ENCODE measurements around the gene AP4E1. TPM values are rescaled to one million over a fixed set of nuclear protein-coding genes. Genes with fewer than 3 reads are reported as not detected.
"Not testable (repeated sequence)": the region's sequence is repeated elsewhere in the genome, so short reads cannot be mapped to it uniquely, and the experiment has no call there.

Gene AP4E1
- total RNA-seq, 1 donor from 2014 or later, result 4.4 TPM

DNA sequence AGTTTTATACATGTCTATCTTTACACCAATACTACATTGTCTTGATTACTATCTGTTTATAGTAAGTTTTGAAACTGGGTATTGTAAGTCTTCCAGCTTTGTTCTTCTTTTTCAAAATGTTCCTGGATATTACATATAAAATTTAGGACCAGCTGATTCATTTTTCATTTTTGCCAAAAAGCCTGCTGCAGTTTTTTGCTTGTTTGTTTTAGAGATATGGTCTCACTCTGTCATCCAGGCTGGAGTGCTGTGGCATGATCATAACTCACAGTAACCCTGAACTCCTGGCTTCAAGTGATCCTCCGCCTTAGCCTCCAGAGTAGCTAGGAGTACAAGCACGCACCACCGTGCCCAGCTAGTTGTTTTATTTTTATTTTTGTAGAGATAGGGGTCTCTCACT lies 20.4 kb upstream of the AP4E1 start:
- ATAC-seq (no peak), DNase-seq (ENCODE audit: low spot score) (no peak)

DNA sequence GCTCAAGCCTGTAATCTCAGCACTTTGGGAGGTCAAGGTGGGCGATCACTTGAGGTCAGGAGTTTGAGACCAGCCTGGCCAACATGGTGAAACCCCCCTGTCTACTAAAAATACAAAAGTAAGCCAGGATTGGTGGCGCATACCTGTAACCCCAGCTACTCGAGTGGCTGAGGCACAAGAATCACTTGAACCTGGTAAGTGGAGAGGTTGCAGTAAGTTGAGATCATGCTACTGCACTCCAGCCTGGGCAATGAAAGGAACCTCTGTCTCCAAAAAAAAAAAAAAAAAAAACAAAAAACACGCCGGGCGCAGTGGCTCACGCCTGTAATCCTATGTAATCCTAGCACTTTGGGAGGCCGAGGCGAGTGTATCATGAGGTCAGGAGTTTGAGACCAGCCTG lies 18.9 kb upstream of the AP4E1 start:
- DNase-seq (ENCODE audit: low spot score) (no peak), ATAC-seq (no peak)

DNA sequence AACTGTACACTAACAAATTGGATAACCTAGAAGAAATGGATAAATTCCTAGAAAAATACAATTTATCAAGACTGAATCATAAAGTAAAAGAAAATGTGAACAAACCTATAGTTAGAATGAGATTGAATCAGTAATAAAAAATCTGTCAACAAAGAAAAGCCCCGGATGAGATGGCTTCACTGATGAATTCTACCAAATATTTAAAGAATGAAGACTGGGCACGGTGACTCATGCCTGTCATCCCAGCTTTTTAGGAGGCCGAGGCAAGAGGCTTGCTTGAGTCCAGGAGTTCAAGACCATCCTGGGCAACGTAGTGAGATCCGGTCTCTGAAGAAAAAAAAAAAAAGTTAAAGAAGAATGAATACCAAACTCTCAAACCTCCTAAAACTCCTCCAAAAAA lies 17.7 kb upstream of the AP4E1 start:
- ATAC-seq, result no peak

DNA sequence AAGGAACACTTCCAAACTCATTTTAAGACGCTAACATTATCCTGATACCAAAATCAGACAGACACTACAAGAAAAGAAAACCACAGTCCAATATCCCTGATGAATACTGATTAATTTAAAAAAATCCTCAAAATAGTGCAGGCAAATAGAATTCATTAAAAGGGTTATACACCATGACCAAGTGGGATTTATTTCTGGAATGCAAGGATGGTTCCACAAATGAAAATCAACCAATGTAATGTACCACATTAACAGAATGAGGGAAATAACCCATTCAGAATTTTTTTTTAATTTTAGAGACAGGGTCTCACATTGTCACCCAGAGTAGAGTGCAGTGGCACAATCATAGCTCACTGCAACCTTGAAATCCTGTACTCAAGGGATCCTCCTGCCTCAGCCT lies 17.3 kb upstream of the AP4E1 start:
- ATAC-seq, result no peak

More for the DNA sequence above, 17.7 kb upstream of the AP4E1 start:
- DNase-seq (ENCODE audit: low spot score), result no peak

DNA sequence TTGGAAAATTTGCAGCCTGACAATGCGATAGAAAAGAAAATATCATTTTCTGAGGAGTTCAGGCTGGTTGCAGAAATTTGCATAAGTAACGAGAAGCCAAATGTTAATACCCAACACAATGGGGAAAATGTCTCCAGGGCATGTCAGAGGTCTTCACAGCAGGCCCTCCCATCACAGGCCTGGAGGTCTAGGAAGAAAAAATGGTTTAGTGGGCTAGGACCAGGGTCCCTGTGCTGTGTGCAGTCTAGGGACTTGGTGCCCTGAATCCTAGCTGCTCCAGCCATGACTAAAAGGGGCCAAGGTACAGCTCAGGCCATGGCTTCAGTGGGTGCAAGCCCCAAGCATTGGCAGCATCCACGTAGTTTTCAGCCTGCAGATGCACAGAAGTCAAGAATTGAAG lies 14.5 kb upstream of the AP4E1 start:
- no peak for ATAC-seq
- no peak for DNase-seq (ENCODE audit: low spot score)

More for the DNA sequence above, 17.3 kb upstream of the AP4E1 start:
- no peak for DNase-seq (ENCODE audit: low spot score)

DNA sequence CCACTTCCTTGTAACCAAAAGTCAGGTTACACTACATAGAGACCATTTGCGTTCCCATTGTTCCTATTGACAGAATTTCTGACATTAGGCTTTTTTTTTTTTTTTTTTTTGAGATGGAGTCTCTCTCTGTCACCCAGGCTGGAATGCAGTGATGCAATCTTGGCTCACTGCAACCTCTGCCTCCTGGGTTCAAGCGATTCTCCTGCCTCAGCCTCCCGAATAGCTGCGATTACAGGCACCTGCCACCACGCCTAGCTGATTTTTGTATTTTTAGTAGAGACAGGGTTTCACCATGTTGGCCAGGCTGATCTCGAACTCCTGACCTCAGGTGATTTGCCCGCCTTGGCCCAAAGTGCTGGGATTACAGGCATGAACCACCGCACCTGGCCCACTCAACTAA lies 7.1 kb upstream of the AP4E1 start:
- not testable (repeated sequence) for ATAC-seq; DNase-seq (ENCODE audit: low spot score)

DNA sequence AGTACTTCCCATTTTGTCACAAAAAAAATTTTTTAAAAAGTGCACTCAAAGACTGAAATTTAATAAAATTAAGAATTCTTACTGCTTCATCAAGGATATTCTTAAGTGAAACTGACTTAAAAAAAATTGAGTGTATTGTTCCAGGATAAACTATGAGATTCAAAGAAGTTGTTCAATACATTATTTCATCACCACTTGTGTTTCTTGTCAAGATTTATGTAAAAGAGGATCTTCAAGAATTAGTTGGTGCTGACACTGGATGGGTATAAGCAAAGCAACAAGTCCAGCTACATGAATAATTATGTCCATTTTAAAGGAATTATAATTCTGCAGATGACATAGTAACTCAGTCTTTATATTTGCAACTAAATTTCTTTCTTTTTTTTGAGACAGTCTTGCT lies 4.3 kb upstream of the AP4E1 start:
- no peak for DNase-seq (ENCODE audit: low spot score)

DNA sequence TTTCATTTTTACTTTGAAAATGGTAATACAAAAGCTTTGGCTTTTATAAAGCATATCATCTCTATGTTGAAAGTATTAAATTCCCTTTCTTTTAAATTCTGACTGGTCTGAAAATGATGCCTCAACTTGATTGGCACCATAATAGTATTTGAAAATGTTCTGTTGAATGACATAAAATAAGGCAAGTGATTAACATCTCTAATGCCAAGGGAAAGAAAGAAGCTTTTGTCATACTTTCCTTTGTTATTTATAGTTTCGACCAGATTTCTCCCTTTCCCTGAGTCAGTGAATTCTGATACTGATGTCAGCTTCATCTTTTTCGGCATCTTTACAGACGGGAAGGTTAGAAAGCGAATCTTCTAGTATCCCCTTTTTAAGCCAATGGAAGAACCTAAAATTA lies 3.4 kb upstream of the AP4E1 start:
- DNase-seq (ENCODE audit: low spot score), result no peak
- ATAC-seq, result no peak

More for the DNA sequence above, 4.3 kb upstream of the AP4E1 start:
- no peak for ATAC-seq

DNA sequence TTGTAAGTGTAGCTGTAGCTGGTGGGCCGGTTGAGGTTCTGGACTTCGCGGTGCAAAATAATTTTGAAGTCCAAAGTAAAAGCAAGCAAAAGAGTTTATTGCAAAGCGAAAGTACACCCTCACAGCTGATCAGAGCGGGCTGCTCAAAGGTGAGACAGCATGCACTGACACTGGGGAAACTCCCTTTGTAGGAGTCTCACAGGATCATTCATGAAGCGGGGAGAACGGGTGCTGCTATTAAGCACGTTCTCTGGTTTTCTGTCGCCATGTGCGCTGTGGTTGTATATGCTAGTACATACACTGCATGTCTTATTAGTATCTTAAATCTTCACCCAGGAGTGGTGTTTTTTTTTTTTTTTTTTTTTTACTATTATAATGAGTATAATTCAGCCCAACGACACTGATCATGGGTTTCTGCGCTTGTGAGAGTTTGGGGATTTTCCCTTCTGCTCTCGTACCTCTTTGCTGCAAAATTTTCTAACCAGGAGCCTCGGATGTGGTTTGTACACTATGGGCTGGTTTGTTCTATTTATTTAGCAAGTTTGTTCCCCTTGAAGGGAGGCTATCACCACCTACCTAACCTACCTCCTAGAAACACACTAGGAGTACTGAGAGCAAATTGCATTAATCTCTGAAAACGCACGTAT lies 1.4 kb upstream of the AP4E1 start:
- peak; percentile 63 for ATAC-seq
- peak; percentile 72 for DNase-seq (ENCODE audit: low spot score)

DNA sequence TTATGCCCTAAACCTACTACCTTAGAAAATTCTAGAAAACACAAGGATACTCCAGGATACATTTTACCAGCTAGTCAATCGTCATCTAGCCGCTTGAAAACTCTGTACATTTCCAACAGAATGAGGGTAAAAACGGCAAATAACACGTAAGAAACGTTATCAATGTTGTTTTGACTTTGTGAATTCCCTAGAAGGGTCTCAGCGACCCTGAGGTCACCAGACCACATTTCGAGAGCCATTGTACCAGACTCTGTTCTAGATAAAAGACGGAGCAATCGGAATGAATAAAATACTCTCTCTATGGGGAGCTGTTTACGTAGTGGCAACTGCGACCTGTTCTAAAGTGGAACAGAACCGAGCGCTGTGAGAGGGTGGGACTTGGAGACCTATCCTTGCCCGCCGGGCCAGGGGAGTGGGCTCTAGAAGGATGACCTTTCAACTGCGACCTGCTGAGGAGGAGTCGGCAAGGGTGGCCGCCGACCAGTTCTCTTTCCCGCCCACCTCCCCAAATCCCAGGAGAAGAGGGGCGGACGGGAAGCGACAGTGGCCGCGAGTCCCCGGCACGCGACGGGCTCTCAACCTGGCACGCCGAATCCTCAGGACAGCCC lies 778 bp upstream of the AP4E1 start:
- ATAC-seq (peak; percentile 66), DNase-seq (ENCODE audit: low spot score) (peak; percentile 63)

DNA sequence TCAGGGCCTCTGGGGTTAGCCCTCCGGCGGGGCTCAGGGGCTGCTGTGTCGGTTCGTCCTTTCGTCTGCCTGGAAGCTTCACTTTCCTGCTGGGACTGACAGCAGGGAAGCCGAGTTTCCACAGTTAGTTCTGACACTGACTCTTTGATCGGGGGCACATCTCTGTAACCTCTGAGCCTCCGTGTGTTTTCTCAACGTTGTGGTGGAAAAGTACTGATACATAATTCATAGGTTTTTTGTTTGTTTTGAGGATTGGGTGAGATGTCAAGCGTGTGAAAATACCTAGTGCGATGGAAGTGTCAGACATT lies 481 bp downstream of the AP4E1 start:
- ATAC-seq (peak; percentile 44), DNase-seq (ENCODE audit: low spot score) (no peak)

DNA sequence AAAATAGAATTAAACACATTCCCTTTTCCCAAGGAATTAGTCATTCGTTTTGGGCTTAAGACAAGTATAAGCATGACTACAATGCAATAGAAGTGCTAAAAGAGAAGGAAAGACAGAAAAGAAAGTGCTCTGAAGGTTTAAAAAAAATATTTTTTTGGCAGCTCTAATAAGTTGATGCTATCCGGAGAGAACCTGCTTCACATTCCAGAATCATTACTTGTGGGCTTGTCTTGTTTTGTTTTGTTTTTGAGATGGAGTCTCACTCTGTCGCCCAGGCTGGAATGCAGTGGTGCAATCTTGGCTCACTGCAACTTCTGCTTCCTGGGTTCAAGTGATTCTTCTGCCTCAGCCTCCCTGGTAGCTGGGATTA lies 1.9 kb downstream of the AP4E1 start:
- not testable (repeated sequence) for DNase-seq (ENCODE audit: low spot score); ATAC-seq

DNA sequence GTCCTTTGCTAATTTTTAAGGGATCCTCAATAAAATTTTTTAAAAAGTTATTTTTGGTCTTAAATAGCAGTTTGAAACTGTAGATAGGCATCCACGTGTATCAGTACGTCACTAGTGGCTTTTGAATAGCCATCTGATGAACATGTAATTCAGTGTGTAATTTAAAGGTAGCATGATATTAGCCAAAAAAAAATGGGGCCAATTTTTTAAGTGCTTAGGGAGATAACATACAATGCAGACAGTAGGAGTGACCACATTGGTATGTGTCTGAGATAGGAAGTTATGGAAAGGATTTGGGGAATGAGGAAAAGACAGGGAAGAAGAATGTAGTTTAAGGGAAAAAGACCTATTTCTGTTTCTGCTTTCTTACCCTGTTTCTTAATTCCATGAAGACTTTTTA lies 2.5 kb downstream of the AP4E1 start:
- no peak for ATAC-seq
- no peak for DNase-seq (ENCODE audit: low spot score)

DNA sequence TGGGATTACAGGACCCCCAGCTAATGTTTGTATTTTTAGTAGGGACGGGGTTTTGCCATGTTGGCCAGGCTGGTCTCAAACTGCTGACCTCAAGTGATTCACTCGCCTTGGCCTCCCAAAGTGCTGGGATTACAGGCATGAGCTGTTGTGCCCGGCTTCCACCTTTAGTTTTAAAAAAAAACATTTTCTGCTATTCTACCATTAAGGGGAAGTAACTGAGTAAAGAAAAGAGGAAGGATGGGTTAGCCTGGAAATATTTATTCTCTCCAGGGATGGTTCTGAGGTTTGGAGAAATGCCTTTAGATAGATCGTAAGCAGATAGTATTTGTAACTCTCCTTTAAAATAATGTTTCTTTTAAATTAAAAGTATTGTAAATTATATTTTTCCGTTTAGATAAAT lies 3.1 kb downstream of the AP4E1 start:
- ATAC-seq, result no peak
- DNase-seq (ENCODE audit: low spot score), result no peak

DNA sequence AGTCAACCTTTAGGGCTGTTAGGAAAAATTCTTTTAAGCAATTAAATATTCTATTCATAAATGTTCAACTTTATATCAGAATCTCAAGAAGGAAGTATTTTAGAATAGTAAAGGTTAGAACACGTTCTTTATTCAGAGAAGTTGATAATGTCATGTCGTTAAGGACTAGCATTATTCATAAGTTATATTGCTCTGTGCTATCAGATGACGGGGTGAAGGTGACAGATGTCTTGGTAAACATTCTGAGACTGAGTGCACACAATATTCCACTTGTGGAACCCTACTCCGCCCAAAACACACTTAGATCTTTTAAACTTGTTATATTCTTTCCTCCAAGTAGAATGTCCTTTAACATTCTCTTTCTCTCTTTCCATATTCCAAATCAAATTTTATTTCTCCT lies 7.9 kb downstream of the AP4E1 start:
- DNase-seq (ENCODE audit: low spot score), result no peak

DNA sequence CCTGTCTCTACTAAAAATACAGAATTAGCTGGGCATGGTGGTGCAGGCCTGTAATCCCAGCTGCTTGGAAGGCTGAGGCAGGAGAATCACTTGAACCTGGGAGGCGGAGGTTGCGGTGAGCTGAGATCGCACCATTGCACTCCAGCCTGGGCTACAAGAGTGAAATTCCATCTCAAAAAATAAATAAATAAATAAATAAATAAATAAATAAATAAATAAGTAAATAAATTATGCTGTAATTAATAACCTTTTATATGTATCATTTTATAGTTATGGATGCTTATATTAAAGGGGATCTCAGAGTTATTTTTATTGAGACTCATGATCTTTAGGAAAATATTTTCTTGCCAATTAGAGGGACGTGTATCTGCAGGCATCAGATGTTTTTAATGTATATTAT lies 10.9 kb downstream of the AP4E1 start:
- not testable (repeated sequence) for ATAC-seq; DNase-seq (ENCODE audit: low spot score)

More for the DNA sequence above, 7.9 kb downstream of the AP4E1 start:
- ATAC-seq, result no peak

DNA sequence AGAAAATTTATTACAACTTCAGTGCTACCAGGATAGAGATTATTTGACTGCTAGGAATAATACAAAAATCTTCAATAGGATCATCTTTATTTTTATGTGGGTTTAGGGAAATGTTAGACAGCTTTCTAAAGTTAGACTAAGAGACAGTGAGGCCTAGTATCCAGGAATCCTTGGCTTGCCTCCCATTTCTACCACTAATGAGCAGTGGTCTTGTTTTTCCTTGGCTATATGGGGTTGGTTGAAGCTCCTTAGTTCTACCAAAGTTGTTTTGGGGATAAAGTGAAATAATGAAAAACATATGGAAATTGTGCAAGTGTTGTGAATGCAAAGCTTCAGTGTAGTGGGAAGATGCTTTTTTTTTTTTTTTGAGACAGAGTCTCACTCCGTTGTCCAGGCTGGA lies 16.8 kb downstream of the AP4E1 start:
- ATAC-seq (no peak), DNase-seq (ENCODE audit: low spot score) (no peak)

DNA sequence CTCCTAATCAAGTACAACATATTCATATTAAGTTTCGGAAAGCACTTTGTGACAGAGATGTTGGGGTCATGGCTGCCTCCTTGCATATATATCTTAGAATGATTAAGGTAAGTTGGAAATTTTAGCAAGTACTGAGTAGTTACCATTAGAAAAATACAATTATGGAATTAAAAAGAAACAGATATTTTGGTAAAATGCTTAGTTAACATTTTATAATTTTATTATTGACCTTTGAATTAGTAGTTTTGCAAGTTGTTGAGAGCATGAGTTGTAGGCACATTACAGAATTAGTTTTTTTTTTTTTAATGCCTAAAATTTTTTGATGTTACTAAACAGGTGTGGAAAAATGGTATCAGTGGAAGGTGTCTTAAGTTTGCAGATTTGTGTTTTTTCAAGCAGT lies 20.6 kb downstream of the AP4E1 start:
- no peak for DNase-seq (ENCODE audit: low spot score)
- ATAC-seq, result no peak

DNA sequence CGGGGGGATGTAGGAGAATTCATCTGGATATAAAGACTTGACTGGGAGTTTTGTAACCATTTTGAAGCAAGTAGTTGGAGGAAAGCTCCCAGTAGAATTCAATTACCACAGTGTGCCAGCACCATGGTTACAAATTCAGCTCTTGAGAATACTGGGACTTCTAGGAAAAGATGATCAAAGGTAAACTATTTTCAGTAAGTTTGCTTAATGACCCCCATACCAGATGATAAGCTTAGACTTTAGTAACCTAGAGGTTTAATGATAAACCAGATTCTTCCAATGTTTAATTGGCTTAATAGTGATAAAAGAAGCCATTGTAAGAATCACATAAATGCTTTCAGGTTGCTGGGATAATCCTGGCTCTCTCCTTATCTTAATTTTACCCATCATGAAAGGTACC lies 22.3 kb downstream of the AP4E1 start:
- DNase-seq (ENCODE audit: low spot score) (no peak), ATAC-seq (no peak)

DNA sequence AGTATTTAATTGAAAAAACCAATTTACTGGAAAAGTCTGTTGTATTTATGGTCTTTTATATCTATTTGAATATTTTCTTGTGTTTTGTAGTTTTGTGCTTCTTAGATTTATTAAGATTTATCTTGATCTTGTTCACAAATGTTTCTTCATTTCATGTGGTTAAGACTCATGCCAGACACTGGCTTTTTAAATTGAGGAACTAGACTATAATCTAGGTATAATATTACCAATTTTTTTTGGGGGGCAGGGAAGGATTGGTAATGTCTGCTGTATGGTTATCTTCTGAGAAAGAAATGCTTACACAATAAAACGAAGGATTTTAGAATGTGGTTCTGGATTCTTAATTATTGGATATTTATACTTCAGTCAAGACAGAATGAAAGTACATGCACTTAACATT lies 24.9 kb downstream of the AP4E1 start:
- DNase-seq (ENCODE audit: low spot score) (no peak), ATAC-seq (no peak)

DNA sequence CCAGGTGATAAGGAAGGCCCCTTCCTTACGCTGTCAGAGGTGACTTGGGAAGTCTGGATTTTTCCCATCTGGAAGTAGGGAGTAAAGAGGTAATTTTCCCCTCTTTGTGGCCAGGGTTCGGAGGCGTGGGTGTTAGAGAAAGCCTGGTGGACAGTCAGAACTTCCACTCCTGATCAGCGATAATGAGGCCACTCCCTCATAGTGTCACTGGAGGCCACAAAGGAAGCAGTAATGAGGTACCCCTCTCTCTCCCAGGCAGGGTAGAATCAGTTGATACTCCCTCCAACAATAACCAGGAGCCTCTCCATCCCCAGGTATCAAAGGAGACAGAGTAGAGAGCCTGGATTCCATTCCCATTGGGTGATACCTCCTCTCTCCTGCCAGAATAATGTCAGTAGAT lies 30.0 kb downstream of the AP4E1 start:
- ATAC-seq (no peak), DNase-seq (ENCODE audit: low spot score) (no peak)

DNA sequence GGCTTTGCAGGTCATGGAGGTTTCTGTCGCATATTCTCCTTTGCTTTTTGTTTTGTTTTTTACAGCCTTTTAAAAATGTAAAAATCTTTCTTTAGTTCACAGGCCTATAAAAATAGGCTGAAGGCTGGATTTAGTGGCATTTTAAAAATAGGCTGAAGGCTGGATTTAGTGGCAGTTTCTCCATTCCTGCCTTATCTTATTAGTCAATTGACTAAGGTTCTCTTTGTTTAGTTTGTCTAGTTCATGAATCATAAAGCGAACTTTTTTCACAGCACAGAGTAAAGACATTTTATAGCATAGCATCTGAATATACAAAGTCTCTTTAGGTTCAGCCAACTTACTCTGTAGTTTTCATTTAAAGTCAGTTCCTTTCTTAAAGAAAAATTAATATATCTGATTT lies 31.4 kb downstream of the AP4E1 start:
- no peak for DNase-seq (ENCODE audit: low spot score)
- no peak for ATAC-seq

DNA sequence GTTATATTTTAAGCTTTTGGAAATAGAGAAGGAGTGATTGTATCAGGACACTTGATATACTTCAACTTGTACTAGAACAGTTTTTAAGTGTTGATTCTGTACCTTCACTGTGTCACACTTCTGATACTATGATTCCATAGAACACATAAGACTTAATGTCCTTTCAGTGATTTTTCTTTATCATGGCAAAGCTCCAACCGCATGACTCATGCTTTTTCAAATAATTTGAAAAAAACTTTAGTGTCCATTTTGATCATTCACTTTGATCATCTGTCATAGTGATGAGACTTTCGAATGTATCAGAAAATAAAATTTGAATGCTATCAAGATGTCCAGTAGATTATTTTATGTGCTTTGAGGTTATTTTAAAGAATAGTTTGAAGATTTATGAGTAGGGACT lies 32.0 kb downstream of the AP4E1 start:
- ATAC-seq, result no peak
- no peak for DNase-seq (ENCODE audit: low spot score)
